GM12865 (cell line): ENCODE data around the gene SLC36A3.

Source experiments
- DNase-seq: peaks from one replicate; pipeline ENCODE4 v3.0.0; 2010; ENCODE audit warnings: low read depth
- H3K4me3 ChIP-seq: 2 replicates; pipeline ENCODE4 v1.5.1; 2011; ENCODE audit warnings: mild to moderate bottlenecking, low read depth, low read length, control low read depth
- TF ChIP-seq, protein P1 (sequence below): IDR thresholded peaks from 2 replicates; pipeline ENCODE4 v1.5.1; 2011; ENCODE audit warnings: low read length, control low read depth, low read depth, inconsistent platforms; ENCODE audit not compliant: insufficient read depth; ENCODE audit errors: missing control alignments

SLC36A3 gene

DNA sequence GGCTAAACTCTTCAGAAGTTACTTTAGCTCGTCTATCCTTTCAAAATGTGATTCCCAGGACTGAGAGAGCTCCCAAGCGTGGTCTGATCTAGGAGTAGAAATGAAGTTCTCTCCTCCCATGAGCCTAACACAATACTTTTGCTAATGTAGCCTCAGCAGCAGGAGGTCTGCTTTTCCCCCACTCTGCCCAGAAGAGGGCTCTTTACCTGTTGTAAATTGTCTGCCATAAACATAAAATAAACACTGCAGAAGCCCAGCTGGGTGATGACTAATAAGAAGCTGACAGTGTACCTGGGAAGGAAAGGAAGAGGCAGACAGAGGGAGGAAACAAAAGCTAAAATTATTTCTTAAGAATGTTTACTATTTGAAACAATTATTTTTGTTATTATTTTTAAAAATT is 15.4 kb downstream of the SLC36A3 start:
- DNase-seq: peak; percentile 24
- TF ChIP-seq, protein P1, sequence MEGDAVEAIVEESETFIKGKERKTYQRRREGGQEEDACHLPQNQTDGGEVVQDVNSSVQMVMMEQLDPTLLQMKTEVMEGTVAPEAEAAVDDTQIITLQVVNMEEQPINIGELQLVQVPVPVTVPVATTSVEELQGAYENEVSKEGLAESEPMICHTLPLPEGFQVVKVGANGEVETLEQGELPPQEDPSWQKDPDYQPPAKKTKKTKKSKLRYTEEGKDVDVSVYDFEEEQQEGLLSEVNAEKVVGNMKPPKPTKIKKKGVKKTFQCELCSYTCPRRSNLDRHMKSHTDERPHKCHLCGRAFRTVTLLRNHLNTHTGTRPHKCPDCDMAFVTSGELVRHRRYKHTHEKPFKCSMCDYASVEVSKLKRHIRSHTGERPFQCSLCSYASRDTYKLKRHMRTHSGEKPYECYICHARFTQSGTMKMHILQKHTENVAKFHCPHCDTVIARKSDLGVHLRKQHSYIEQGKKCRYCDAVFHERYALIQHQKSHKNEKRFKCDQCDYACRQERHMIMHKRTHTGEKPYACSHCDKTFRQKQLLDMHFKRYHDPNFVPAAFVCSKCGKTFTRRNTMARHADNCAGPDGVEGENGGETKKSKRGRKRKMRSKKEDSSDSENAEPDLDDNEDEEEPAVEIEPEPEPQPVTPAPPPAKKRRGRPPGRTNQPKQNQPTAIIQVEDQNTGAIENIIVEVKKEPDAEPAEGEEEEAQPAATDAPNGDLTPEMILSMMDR: no peak
- no peak overlapping the region for H3K4me3 ChIP-seq

GRCh38 chr5:151286246-151286645 is 17.3 kb downstream of the SLC36A3 start:
- H3K4me3 ChIP-seq: no peak overlapping the region
- DNase-seq: no peak
- TF ChIP-seq, protein P1: no peak

DNA sequence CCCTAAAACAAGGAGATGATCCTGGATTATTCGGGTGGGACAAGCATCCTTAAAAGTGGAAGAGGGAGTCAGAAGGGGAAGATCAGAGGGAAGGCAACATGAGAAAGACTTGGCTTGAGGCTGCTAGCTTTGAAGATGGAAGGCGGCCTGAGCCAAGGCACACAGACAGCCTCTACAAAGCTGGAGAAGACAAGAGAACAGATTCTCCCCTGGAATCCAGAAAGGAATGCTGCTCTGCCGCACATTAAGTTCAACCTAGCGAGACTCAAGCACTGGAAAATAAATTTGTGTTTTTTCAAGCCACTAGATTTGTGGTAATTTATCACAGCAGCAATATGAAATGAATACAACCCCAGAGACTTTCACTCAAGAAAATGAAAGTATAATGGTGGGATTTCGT is 17.9 kb downstream of the SLC36A3 start:
- H3K4me3 ChIP-seq: no peak overlapping the region
- DNase-seq: no peak
- TF ChIP-seq, protein P1: no peak

DNA sequence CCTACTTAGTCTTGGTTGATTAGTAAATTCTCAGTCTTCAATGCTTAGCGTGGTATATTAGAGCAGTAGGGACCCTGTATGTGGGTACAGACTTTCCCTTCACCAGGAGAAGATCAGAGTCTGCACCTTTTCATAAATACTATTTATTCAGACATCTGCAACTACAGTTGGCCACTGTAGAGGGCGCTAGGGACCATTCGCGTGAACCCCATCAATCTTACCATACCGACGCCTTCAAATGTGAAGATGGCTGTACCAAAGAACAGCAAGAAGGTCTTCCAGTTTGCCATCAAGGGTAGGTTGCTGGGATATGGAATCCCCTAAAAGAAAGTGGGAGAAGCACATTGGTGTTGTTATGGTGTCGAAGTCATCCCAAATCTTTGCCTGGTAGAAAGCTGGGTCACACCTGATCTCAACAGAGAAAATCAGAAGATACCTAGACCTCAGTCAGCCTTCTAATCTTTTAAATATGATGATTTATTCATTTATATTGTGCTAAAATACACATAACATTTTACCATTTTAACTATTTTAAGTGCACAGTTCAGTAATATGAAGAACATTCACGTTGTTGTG is 19.1 kb downstream of the SLC36A3 start:
- H3K4me3 ChIP-seq: no peak overlapping the region
- TF ChIP-seq, protein P1: peak; percentile 48
- DNase-seq: peak; percentile 29

DNA sequence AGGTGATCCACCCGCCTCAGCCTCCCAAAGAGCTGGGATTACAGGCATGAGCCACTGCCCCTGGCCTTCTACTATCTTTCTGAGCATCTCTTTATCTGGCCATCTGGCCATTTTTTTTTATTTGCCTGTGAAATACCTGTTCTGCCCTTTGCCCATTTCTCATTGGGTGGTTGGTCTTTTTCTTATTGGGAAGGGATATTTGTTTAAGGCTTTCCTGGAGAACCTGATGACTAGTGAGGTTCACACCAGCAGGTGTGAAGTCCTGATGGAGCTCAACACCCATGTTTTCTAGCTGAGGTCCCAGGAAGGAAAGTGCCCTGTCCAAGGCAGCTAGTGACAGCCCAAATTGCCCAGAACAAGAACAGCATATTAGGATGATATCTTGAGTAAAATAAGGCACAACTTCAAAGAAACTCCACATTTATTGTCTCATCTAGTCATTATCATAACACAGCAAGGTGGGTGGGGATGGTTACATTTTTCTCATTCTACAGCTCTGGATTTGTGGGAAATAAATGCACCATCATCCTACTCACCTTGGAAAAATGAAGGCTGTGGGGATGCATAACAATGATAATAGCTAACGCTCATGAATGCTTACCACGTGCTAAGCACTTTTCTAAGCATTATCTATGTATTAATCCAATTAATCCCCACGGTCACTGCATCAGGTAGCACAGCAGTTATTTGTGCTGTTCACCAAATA is 20.3 kb downstream of the SLC36A3 start:
- TF ChIP-seq, protein P1: no peak
- no peak for DNase-seq
- H3K4me3 ChIP-seq: no peak overlapping the region

GRCh38 chr5:151281001-151281639 is 22.4 kb downstream of the SLC36A3 start:
- DNase-seq: no peak
- TF ChIP-seq, protein P1: no peak
- no peak overlapping the region for H3K4me3 ChIP-seq
